ENCODE measurements around the gene TMEM88.
A peak's percentile ranks its signal among the peaks of the same experiment; 100 is the strongest.

The TMEM88 gene

GRCh38 chr17:7880076-7880868 is 25.4 kb downstream of the TMEM88 start:
- DNase-seq (ENCODE audit: low read depth): no peak
- H3K4me3 ChIP-seq (ENCODE audit: low read length): no peak overlapping the region
- no peak for TF ChIP-seq CTCF (conservative IDR thresholded peaks at IDR 0.05; ENCODE audit: low read length)

DNA sequence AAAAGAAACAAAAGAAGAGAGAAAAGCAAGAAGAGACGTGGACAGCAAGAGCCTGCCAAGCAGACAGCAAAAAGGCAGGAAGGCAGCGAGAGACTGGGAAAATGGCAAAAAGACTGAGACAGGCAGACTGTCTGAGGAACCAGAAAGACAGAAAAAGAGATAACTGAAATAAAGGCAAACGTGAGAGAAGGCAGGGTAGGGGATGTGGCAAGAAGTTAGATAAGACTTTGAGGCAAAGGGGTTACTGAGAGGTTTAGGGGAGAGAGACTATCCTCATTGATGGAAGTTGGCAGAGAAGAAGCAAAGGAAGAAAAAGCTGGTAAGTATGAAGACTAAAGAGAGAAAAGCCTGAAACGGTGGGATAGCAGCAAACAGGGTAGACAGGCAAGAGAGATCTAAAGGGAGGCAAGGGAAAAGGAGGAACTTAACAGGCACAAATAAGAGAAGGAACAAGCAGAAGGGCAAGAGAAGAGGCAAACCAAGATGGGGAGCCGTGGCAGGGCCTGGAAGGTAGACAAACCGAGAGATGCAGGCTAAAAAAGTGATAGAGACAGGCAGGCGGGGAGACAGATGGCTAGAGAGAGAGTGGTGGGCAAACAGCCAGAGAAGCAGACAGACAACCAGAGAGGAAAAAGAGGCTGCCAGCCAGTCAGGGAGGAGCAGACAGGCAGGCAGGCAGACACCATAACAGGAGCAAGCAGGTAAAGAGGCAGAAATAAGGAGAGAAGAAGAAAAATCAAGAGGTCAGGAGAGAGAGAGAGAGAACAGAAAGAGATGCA is 26.6 kb downstream of the TMEM88 start:
- no peak overlapping the region for H3K4me3 ChIP-seq (ENCODE audit: low read length)
- no peak for DNase-seq (ENCODE audit: low read depth)
- TF ChIP-seq CTCF (conservative IDR thresholded peaks at IDR 0.05; ENCODE audit: low read length): no peak

- no peak for DNase-seq (ENCODE audit: low read depth)
- no peak for TF ChIP-seq CTCF (conservative IDR thresholded peaks at IDR 0.05; ENCODE audit: low read length)
- H3K4me3 ChIP-seq (ENCODE audit: low read length): no peak overlapping the region
These were observed 27.2 kb downstream of the TMEM88 start for GRCh38 chr17:7882068-7882467.

DNA sequence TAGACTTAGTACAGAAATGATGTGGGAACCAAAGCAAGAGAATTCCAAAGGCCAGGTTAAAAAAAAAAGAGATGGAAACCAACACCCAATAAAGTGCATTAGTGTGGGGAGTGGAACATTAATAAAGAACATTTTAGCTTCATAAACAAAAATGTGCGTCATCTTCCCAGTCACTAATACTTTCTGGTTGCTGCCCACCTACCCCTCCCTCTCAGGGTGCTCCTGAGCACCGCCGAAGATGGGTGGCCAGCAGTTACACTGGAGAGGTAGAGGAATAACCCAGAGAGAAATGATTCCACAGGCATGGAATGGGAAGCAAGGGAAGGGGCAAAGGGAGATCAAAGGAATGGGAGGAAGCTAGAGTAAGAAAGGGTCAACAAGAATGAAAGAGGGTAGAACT is 27.8 kb downstream of the TMEM88 start:
- TF ChIP-seq CTCF (conservative IDR thresholded peaks at IDR 0.05; ENCODE audit: low read length): no peak
- no peak overlapping the region for H3K4me3 ChIP-seq (ENCODE audit: low read length)
- no peak for DNase-seq (ENCODE audit: low read depth)

- TF ChIP-seq CTCF (conservative IDR thresholded peaks at IDR 0.05; ENCODE audit: low read length): no peak
- peak overlapping the region; percentile 77 for H3K4me3 ChIP-seq (ENCODE audit: low read length)
- DNase-seq (ENCODE audit: low read depth): peak; percentile 45
These were observed 29.0 kb downstream of the TMEM88 start for GRCh38 chr17:7883781-7884386.

- peak overlapping the region; percentile 92 for H3K4me3 ChIP-seq (ENCODE audit: low read length)
- no peak for TF ChIP-seq CTCF (conservative IDR thresholded peaks at IDR 0.05; ENCODE audit: low read length)
- no peak for DNase-seq (ENCODE audit: low read depth)
These were observed 29.9 kb downstream of the TMEM88 start for GRCh38 chr17:7884581-7885366.

Measured in AG10803 (cell line).